ENCODE data around the gene FAHD2A.

DNA sequence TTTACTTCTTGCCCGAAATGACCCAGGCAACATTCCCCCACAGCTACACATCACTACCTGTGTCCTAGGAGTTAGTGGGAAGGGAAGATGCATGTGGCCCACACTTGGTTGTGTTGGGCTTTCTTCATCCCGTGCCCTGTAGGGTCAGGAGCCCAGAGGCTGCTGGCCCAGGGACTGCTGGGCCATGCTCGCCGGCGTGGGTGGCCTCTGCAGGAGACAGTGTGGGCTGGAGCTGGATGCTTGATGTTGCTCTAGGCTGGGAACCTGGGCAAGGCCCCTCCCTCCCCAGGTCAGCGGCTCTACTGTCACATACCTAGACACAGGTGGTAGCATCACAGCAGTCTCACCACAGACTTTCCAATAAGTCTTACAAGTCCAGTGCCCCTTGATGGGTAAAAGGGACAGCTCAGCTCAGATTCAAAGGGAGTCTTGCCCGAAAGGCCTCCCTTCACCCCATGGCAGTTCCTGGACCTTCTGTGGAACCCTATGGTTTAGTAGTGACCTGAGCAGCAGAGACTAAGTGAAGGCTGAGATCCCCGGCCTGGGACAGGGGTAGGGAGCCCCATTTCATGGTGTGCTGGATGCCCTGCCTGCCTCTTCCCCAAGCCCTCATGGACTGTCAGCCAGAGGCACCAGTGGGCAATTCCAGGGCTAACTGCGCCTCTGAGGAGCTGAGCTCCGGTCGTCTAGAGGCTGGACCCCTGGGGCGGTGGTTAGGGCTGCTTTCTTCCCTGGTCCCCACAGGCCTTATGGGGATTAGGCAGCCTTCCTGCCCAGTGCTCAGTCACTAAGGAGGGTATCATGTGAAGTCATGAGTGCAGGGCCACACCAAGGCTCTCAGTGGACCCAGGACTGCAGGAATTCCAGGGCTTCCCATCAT is 45.4 kb upstream of the FAHD2A start:
- TF ChIP-seq CTCF (conservative IDR thresholded peaks at IDR 0.05 in 1 of 2, IDR thresholded peaks at IDR 0.05 in 1 of 2; ENCODE audit: extremely low read depth in 1 of 2, insufficient read depth in 1 of 2, low read depth in 1 of 2, low read length in 2 of 2) (no peak), EZH2 (IDR thresholded peaks at IDR 0.05; ENCODE audit: borderline replicate concordance, low read length) (no peak)
